ENCODE results near the gene APOF.
A peak's percentile ranks its signal among the peaks of the same experiment; 100 is the strongest.

Gene APOF

DNA sequence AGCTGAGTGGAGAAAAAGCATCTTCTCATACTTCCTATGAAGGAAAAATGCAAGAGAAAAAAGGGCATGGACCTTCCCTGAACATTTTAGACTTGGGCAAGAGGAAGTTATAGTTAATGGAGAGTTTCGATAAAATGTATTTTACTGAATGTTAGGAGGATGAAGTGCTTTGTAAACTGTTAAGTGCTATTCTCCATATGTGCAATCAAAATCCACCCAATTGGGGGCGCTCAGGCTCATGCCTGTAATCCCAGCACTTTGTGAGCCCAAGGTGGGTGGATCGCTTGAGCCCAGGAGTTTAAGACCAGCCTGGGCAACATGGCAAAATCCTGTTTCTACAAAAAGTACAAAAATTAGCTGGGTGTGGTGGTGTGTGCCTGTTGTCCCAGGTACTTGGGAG is 45.0 kb downstream of the APOF start:
- no peak overlapping the region for H3K4ac ChIP-seq (ENCODE audit: low read length)
- WGBS, 2 donors (ENCODE audit: extremely low coverage in 2 of 2, insufficient read length in 2 of 2, insufficient replicate concordance in 1 of 2), result 100% methylated on average over 1 of the region's 3 CpGs; no CpG with 5 or more reads in 1 of the 2 donors
- H3K9ac ChIP-seq (ENCODE audit: low read depth, low read length, poor library complexity), result no peak overlapping the region
- no peak overlapping the region for H2AK5ac ChIP-seq (ENCODE audit: low read depth, low read length)
- no peak overlapping the region for H2BK5ac ChIP-seq (ENCODE audit: low read length)
- no peak overlapping the region for H3K18ac ChIP-seq (ENCODE audit: low read length)
- peaks cover 3 to 5% of the 10 kb centered on the region in 2 donors for H3K4me1 ChIP-seq (ENCODE audit: control insufficient read depth in 2 of 2, insufficient read depth in 1 of 2, low read depth in 1 of 2, low read length in 2 of 2)
- H3K36me3 ChIP-seq (replicated peaks in 1 of 2; ENCODE audit: control insufficient read depth in 2 of 2, insufficient read depth in 2 of 2, low read length in 2 of 2), result peaks cover 12 to 63% of the 10 kb centered on the region in 2 donors
- peaks cover 4% of the 10 kb centered on the region for H3K79me1 ChIP-seq (ENCODE audit: low read depth, low read length)
- no peak overlapping the region for H4K8ac ChIP-seq (ENCODE audit: low read depth, low read length)
- H4K91ac ChIP-seq (ENCODE audit: low read depth, low read length, poor library complexity), result no peak overlapping the region
- no peaks in the 10 kb centered on the region for H3K27me3 ChIP-seq (ENCODE audit: control insufficient read depth in 3 of 3, insufficient read depth in 3 of 3, low read depth in 1 of 3, low read length in 3 of 3)
- DNase-seq (ENCODE audit: low spot score), result no peak
- H2BK12ac ChIP-seq (ENCODE audit: low read length), result no peak overlapping the region
- H3K14ac ChIP-seq (ENCODE audit: low read length), result no peak overlapping the region
- H3K9me3 ChIP-seq (replicated peaks in 1 of 2; ENCODE audit: control insufficient read depth in 2 of 2, insufficient read depth in 1 of 2, low read depth in 1 of 2, low read length in 2 of 2), result no peaks in the 10 kb centered on the region
- no peak overlapping the region for H3K23ac ChIP-seq (ENCODE audit: low read depth, low read length, poor library complexity)
- H3K4me2 ChIP-seq (ENCODE audit: insufficient read depth, low read length, poor library complexity, severe bottlenecking), result no peak overlapping the region
- no peak overlapping the region for H2BK15ac ChIP-seq (ENCODE audit: low read length)
- H3K27ac ChIP-seq (replicated peaks; ENCODE audit: low read length), result no peak overlapping the region
- H2BK120ac ChIP-seq (ENCODE audit: low read depth, low read length), result no peak overlapping the region
- H3K4me3 ChIP-seq (ENCODE audit: low read length in 2 of 2), result no peak overlapping the region
- no peak overlapping the region for H2AFZ ChIP-seq (ENCODE audit: low read length)

DNA sequence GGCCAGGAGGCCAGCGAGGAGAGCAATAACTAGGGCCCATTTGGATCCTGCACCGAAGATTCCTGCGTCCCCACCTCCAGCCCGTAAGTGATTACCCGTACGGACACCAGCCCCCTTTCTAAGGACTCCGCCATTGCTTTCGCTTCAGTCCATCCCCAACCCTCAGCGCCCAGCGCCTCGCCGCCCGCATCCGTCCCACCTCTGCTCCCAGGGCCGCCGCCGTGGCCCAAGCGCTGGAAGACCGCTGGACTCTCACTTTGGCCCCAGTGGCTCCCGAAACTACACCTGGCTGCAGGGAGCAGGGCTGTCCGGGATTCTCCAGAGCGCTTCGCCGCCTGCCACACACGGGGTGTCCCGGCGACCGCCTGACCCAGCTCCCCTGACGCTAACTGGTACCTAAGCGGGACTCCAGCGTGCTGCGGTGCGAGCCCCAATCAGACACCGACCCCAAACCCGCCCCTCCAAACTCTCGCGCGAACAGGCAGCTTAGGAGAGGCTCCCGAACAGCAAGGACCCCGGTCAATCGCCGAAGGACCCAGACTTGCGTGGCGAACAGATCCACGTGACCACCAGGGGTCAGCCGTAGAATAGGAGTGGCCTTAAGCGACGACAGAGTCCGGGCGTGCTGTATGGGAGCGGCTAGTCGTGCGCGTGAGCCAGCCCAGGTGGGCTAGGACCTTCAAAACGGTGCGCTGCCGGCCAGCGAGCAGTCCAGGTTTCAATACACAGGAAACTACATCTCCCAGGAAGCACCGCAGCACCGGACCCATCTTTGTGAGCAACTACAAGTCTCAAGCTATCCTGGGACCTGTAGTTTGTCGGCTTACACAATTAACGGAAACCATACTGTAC is 46.8 kb downstream of the APOF start, which contains the start of gene CNPY2:
CNPY2 (minus strand) TSS at position 367 of the 852 bp plus-strand sequence. CDS start 771 bp downstream, outside the sequence.
- H2BK120ac ChIP-seq (ENCODE audit: low read depth, low read length), result no peak within 1 kb of the TSS
- H3K4me2 ChIP-seq (ENCODE audit: insufficient read depth, low read length, poor library complexity, severe bottlenecking), result peak within 1 kb of the TSS; percentile 92
- no peaks in the 10 kb centered on the region for H3K9me3 ChIP-seq (replicated peaks in 1 of 2; ENCODE audit: control insufficient read depth in 2 of 2, insufficient read depth in 1 of 2, low read depth in 1 of 2, low read length in 2 of 2)
- H3K79me1 ChIP-seq (ENCODE audit: low read depth, low read length), result peaks cover 4% of the 10 kb centered on the region
- peak within 1 kb of the TSS; percentile 92 for H3K14ac ChIP-seq (ENCODE audit: low read length)
- H3K4ac ChIP-seq (ENCODE audit: low read length), result no peak within 1 kb of the TSS
- peaks cover 12 to 65% of the 10 kb centered on the region in 2 donors for H3K36me3 ChIP-seq (replicated peaks in 1 of 2; ENCODE audit: control insufficient read depth in 2 of 2, insufficient read depth in 2 of 2, low read length in 2 of 2)
- H4K8ac ChIP-seq (ENCODE audit: low read depth, low read length), result no peak within 1 kb of the TSS
- peak within 1 kb of the TSS; percentile 93 for H2AFZ ChIP-seq (ENCODE audit: low read length)
- peak within 1 kb of the TSS; percentile 82 for H3K23ac ChIP-seq (ENCODE audit: low read depth, low read length, poor library complexity)
- H3K9ac ChIP-seq (ENCODE audit: low read depth, low read length, poor library complexity), result peak within 1 kb of the TSS; percentile 97
- H3K4me3 ChIP-seq (ENCODE audit: low read length in 2 of 2), result peak within 1 kb of the TSS; percentile 86 to 95
- H2AK5ac ChIP-seq (ENCODE audit: low read depth, low read length), result peak within 1 kb of the TSS; percentile 40
- H3K4me1 ChIP-seq (ENCODE audit: control insufficient read depth in 2 of 2, insufficient read depth in 1 of 2, low read depth in 1 of 2, low read length in 2 of 2), result peaks cover 3 to 5% of the 10 kb centered on the region in 2 donors
- H3K18ac ChIP-seq (ENCODE audit: low read length), result peak within 1 kb of the TSS; percentile 96
- no peaks in the 10 kb centered on the region for H3K27me3 ChIP-seq (ENCODE audit: control insufficient read depth in 3 of 3, insufficient read depth in 3 of 3, low read depth in 1 of 3, low read length in 3 of 3)
- H3K27ac ChIP-seq (replicated peaks; ENCODE audit: low read length), result peak within 1 kb of the TSS; percentile 95
- no peak within 1 kb of the TSS for H2BK12ac ChIP-seq (ENCODE audit: low read length)
- no peak within 1 kb of the TSS for H2BK15ac ChIP-seq (ENCODE audit: low read length)
- no peak within 1 kb of the TSS for H4K91ac ChIP-seq (ENCODE audit: low read depth, low read length, poor library complexity)
- DNase-seq (ENCODE audit: low spot score), result peak; percentile 96
- H2BK5ac ChIP-seq (ENCODE audit: low read length), result peak within 1 kb of the TSS; percentile 87
- no CpG with 5 or more reads among the region's 62 CpGs for WGBS, 2 donors (ENCODE audit: extremely low coverage in 2 of 2, insufficient read length in 2 of 2, insufficient replicate concordance in 1 of 2)

DNA sequence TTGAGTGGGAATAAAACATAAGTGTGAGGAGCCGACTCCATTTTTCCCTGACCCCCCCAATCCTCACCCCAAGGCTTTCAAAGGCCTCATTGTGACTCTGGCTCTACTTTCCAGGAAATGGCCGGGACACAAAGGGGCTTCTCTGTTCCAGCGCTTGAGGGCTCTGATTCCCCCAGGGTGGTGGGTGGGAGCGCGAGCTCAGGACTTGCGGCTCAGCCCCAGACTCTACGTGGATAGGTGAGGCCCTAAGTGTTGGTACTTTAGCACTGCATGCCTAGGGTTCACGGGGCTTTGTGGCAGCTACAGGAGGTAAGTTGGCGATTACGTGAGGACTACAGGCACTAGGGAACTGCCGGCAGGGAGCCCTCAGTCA is 47.4 kb downstream of the APOF start:
- Histone ChIP-seq H3K36me3 (replicated peaks in 1 of 2; ENCODE audit: control insufficient read depth in 2 of 2, insufficient read depth in 2 of 2, low read length in 2 of 2) (peaks cover 18 to 71% of the 10 kb centered on the region in 2 donors), H3K27me3 (ENCODE audit: control insufficient read depth in 3 of 3, insufficient read depth in 3 of 3, low read depth in 1 of 3, low read length in 3 of 3) (no peaks in the 10 kb centered on the region), H2BK15ac (ENCODE audit: low read length) (no peak overlapping the region), H2BK120ac (ENCODE audit: low read depth, low read length) (no peak overlapping the region), H2BK12ac (ENCODE audit: low read length) (no peak overlapping the region), H2BK5ac (ENCODE audit: low read length) (peak overlapping the region; percentile 87), H3K79me1 (ENCODE audit: low read depth, low read length) (peaks cover 4% of the 10 kb centered on the region), H3K27ac (replicated peaks; ENCODE audit: low read length) (peak overlapping the region; percentile 95), H3K9me3 (replicated peaks in 1 of 2; ENCODE audit: control insufficient read depth in 2 of 2, insufficient read depth in 1 of 2, low read depth in 1 of 2, low read length in 2 of 2) (no peaks in the 10 kb centered on the region), H3K14ac (ENCODE audit: low read length) (peak overlapping the region; percentile 86), H3K4me2 (ENCODE audit: insufficient read depth, low read length, poor library complexity, severe bottlenecking) (peak overlapping the region; percentile 92), H4K91ac (ENCODE audit: low read depth, low read length, poor library complexity) (no peak overlapping the region), H3K18ac (ENCODE audit: low read length) (peak overlapping the region; percentile 93), H4K8ac (ENCODE audit: low read depth, low read length) (no peak overlapping the region), H3K9ac (ENCODE audit: low read depth, low read length, poor library complexity) (peak overlapping the region; percentile 97), H3K4me3 (ENCODE audit: low read length in 2 of 2) (peak overlapping the region; percentile 86 to 95), H3K4ac (ENCODE audit: low read length) (no peak overlapping the region), H3K23ac (ENCODE audit: low read depth, low read length, poor library complexity) (peak overlapping the region; percentile 82), H3K4me1 (ENCODE audit: control insufficient read depth in 2 of 2, insufficient read depth in 1 of 2, low read depth in 1 of 2, low read length in 2 of 2) (peaks cover 3 to 5% of the 10 kb centered on the region in 2 donors), H2AK5ac (ENCODE audit: low read depth, low read length) (peak overlapping the region; percentile 40), H2AFZ (ENCODE audit: low read length) (peak overlapping the region; percentile 93)
- DNase-seq (ENCODE audit: low spot score), result no peak
- WGBS, 2 donors (ENCODE audit: extremely low coverage in 2 of 2, insufficient read length in 2 of 2, insufficient replicate concordance in 1 of 2), result no CpG with 5 or more reads among the region's 11 CpGs

DNA sequence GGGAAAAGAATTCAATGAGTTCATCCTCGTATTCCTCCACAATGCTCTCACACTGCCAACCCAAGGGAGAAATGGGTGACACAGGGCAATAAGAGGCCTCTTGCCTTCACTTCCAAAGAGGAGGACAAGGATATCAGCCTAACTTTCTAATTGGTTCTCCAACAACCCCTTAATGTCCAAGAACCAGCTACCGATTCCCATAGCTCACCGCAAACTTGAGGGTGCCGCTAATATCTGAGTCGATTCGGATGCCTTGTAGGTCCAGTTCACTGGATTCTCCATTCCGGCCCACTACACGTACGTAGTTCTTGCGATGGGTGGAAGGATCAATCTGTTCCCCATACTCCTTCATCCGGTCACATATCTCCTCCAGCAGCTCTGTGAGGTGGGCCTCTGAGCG is 51.7 kb downstream of the APOF start:
- Histone ChIP-seq H2BK5ac (ENCODE audit: low read length) (no peak overlapping the region), H3K27ac (replicated peaks; ENCODE audit: low read length) (no peak overlapping the region), H3K4me2 (ENCODE audit: insufficient read depth, low read length, poor library complexity, severe bottlenecking) (no peak overlapping the region), H3K4ac (ENCODE audit: low read length) (no peak overlapping the region), H2BK12ac (ENCODE audit: low read length) (no peak overlapping the region), H2AFZ (ENCODE audit: low read length) (no peak overlapping the region), H3K18ac (ENCODE audit: low read length) (no peak overlapping the region), H3K36me3 (replicated peaks in 1 of 2; ENCODE audit: control insufficient read depth in 2 of 2, insufficient read depth in 2 of 2, low read length in 2 of 2) (peaks cover 28 to 77% of the 10 kb centered on the region in 2 donors), H3K4me1 (ENCODE audit: control insufficient read depth in 2 of 2, insufficient read depth in 1 of 2, low read depth in 1 of 2, low read length in 2 of 2) (peaks cover 3 to 5% of the 10 kb centered on the region in 2 donors), H3K23ac (ENCODE audit: low read depth, low read length, poor library complexity) (no peak overlapping the region), H2AK5ac (ENCODE audit: low read depth, low read length) (no peak overlapping the region), H3K14ac (ENCODE audit: low read length) (no peak overlapping the region), H3K4me3 (ENCODE audit: low read length in 2 of 2) (no peak overlapping the region), H3K9ac (ENCODE audit: low read depth, low read length, poor library complexity) (no peak overlapping the region), H2BK15ac (ENCODE audit: low read length) (no peak overlapping the region), H3K79me1 (ENCODE audit: low read depth, low read length) (peaks cover 4% of the 10 kb centered on the region), H2BK120ac (ENCODE audit: low read depth, low read length) (no peak overlapping the region), H4K8ac (ENCODE audit: low read depth, low read length) (no peak overlapping the region), H4K91ac (ENCODE audit: low read depth, low read length, poor library complexity) (no peak overlapping the region), H3K9me3 (replicated peaks in 1 of 2; ENCODE audit: control insufficient read depth in 2 of 2, insufficient read depth in 1 of 2, low read depth in 1 of 2, low read length in 2 of 2) (no peaks in the 10 kb centered on the region), H3K27me3 (ENCODE audit: control insufficient read depth in 3 of 3, insufficient read depth in 3 of 3, low read depth in 1 of 3, low read length in 3 of 3) (no peaks in the 10 kb centered on the region)
- no peak for DNase-seq (ENCODE audit: low spot score)
- WGBS, 2 donors (ENCODE audit: extremely low coverage in 2 of 2, insufficient read length in 2 of 2, insufficient replicate concordance in 1 of 2), result no CpG with 5 or more reads among the region's 12 CpGs

Data from neuronal stem cell (in vitro differentiated cells).